Suprapubic skin (tissue), 4 donors: ENCODE results near the gene RGS6. TPM values are rescaled to one million over a fixed set of nuclear protein-coding genes. Genes with fewer than 3 reads are reported as not detected.

Experiments used
- DNase-seq, 2 donors: peaks; one replicate each; pipeline ENCODE4 v3.0.0-alpha.2; 2019; ENCODE audit warnings: low spot score in 2 of 2
- H3K27ac ChIP-seq: fragments of 200-600 bp; sonication (generic); one replicate; pipeline ENCODE4 v1.5.1; 2019
- H3K27me3 ChIP-seq: fragments of 200-600 bp; sonication (generic); one replicate; pipeline ENCODE4 v1.5.1; 2019
- H3K36me3 ChIP-seq: fragments of 200-600 bp; sonication (generic); one replicate; pipeline ENCODE4 v1.5.1; 2019
- H3K4me1 ChIP-seq: fragments of 200-600 bp; sonication (generic); one replicate; pipeline ENCODE4 v1.5.1; 2019
- H3K4me3 ChIP-seq: fragments of 200-600 bp; sonication (generic); one replicate; pipeline ENCODE4 v1.5.1; 2019; ENCODE audit warnings: mild to moderate bottlenecking
- H3K9me3 ChIP-seq: fragments of 200-600 bp; sonication (generic); one replicate; pipeline ENCODE4 v1.5.1; 2019
- CTCF ChIP-seq, 2 donors: fragments of 200-600 bp in 1 of 2; fragments of 450-650 bp in 1 of 2; sonication (generic) in 1 of 2; IDR thresholded peaks; one replicate each; pipeline ENCODE4 v1.5.1; 2016 to 2019; ENCODE audit warnings: antibody characterized with exemption in 2 of 2, mild to moderate bottlenecking in 1 of 2, moderate library complexity in 1 of 2
- EP300 ChIP-seq: sonication (generic); formaldehyde crosslinking; IDR thresholded peaks from one replicate; pipeline ENCODE4 v1.6.1; 2017; ENCODE audit warnings: antibody characterized with exemption
- POLR2A ChIP-seq, 2 donors: fragments of 450-650 bp; IDR thresholded peaks; one replicate each; pipeline ENCODE4 v1.6.1; 2017; ENCODE audit warnings: antibody characterized with exemption in 2 of 2, mild to moderate bottlenecking in 2 of 2, moderate library complexity in 2 of 2
- POLR2AphosphoS5 ChIP-seq, 3 donors: sonication (generic); formaldehyde crosslinking; IDR thresholded peaks; one replicate each; pipeline ENCODE4 v1.6.1; 2017; ENCODE audit warnings: antibody characterized with exemption in 3 of 3
- WGBS: methylation state at CpG from one replicate; pipeline ENCODE4 v1.1.5; 2018; 5-methylcytosine and 5-hydroxymethylcytosine counted together
- total RNA-seq, 4 donors: library from RNA; depleted of rRNA; stranded (reverse); fragments of >200 nt; gene quantifications; one replicate each; pipeline ENCODE4 v1.1.0, GENCODE V29; 2016

Gene RGS6
- total RNA-seq, 4 donors from 2014 or later = 0.08 to 4.4 (median 1.0) TPM

GRCh38 chr14:72064501-72064900, 132.3 kb downstream of the RGS6 start:
- Histone ChIP-seq H3K9me3 (no peaks in the 10 kb centered on the region), H3K27ac (no peak overlapping the region), H3K4me3 (no peak overlapping the region), H3K27me3 (no peaks in the 10 kb centered on the region), H3K36me3 (no peaks in the 10 kb centered on the region), H3K4me1 (no peaks in the 10 kb centered on the region)
- 73% methylated on average over 4 of the region's 4 CpGs for WGBS
- DNase-seq = no peak
- TF ChIP-seq POLR2AphosphoS5 (IDR thresholded peaks at IDR 0.05) (no peak), CTCF (IDR thresholded peaks at IDR 0.05) (no peak), POLR2A (IDR thresholded peaks at IDR 0.05) (no peak), EP300 (no peak)

GRCh38 chr14:72070458-72070857, 138.2 kb downstream of the RGS6 start:
- 89% methylated on average over 1 of the region's 1 CpG for WGBS
- no peak for TF ChIP-seq EP300
- no peak for TF ChIP-seq POLR2AphosphoS5 (IDR thresholded peaks at IDR 0.05)
- no peak for TF ChIP-seq POLR2A (IDR thresholded peaks at IDR 0.05)
- no peak for TF ChIP-seq CTCF (IDR thresholded peaks at IDR 0.05)
- Histone ChIP-seq H3K27me3 (no peaks in the 10 kb centered on the region), H3K27ac (no peak overlapping the region), H3K4me3 (no peak overlapping the region), H3K4me1 (no peaks in the 10 kb centered on the region), H3K36me3 (no peaks in the 10 kb centered on the region), H3K9me3 (no peaks in the 10 kb centered on the region)
- DNase-seq = no peak

- Histone ChIP-seq H3K36me3 (no peaks in the 10 kb centered on the region), H3K4me1 (no peaks in the 10 kb centered on the region), H3K4me3 (no peak overlapping the region), H3K27ac (no peak overlapping the region), H3K9me3 (no peaks in the 10 kb centered on the region), H3K27me3 (no peaks in the 10 kb centered on the region)
- DNase-seq = no peak
- 76% methylated on average over 9 of the region's 9 CpGs for WGBS
- TF ChIP-seq POLR2AphosphoS5 (IDR thresholded peaks at IDR 0.05) (no peak), POLR2A (IDR thresholded peaks at IDR 0.05) (no peak), CTCF (IDR thresholded peaks at IDR 0.05) (no peak), EP300 (no peak)
These were observed 143.6 kb downstream of the RGS6 start for GRCh38 chr14:72075649-72076334.

GRCh38 chr14:72081137-72081536, 148.9 kb downstream of the RGS6 start:
- 95% methylated on average over 1 of the region's 1 CpG for WGBS
- Histone ChIP-seq H3K36me3 (no peaks in the 10 kb centered on the region), H3K27ac (no peak overlapping the region), H3K4me3 (no peak overlapping the region), H3K4me1 (no peaks in the 10 kb centered on the region), H3K9me3 (no peaks in the 10 kb centered on the region), H3K27me3 (no peaks in the 10 kb centered on the region)
- DNase-seq = no peak
- no peak for TF ChIP-seq POLR2AphosphoS5 (IDR thresholded peaks at IDR 0.05)
- no peak for TF ChIP-seq POLR2A (IDR thresholded peaks at IDR 0.05)
- no peak for TF ChIP-seq CTCF (IDR thresholded peaks at IDR 0.05)
- no peak for TF ChIP-seq EP300

- H3K4me3 ChIP-seq = no peak overlapping the region
- no peak overlapping the region for H3K27ac ChIP-seq
- TF ChIP-seq POLR2A (IDR thresholded peaks at IDR 0.05) = no peak
- no peak for TF ChIP-seq EP300
- TF ChIP-seq CTCF (IDR thresholded peaks at IDR 0.05) = no peak
- no peak for TF ChIP-seq POLR2AphosphoS5 (IDR thresholded peaks at IDR 0.05)
- H3K27me3 ChIP-seq = no peaks in the 10 kb centered on the region
- WGBS = 88% methylated on average over 8 of the region's 8 CpGs
- H3K4me1 ChIP-seq = no peaks in the 10 kb centered on the region
- H3K36me3 ChIP-seq = no peaks in the 10 kb centered on the region
- no peaks in the 10 kb centered on the region for H3K9me3 ChIP-seq
- no peak for DNase-seq
These were observed 152.7 kb downstream of the RGS6 start for GRCh38 chr14:72084935-72085334.
